MCF 10A (cell line): ENCODE measurements around the gene NELL2. TPM values are rescaled to one million over a fixed set of nuclear protein-coding genes. Genes with fewer than 3 reads are reported as not detected.

Experiments used
- BruUV-seq: library from RNA; stranded (reverse); fragments of 400-500 nt; replicated peaks from 2 replicates; lab custom pipeline; 2021; lab: Mats Ljungman, UMichigan
- CTCF ChIA-PET: fragments of 300-600 bp; sonication (Branson Sonifier 250); formaldehyde crosslinking; extraction: SDS; loops from one replicate; lab custom pipeline; 2021; ENCODE audit warnings: antibody characterized with exemption, inconsistent platforms; lab: Yijun Ruan, JAX
- POLR2A ChIA-PET: fragments of 300-600, 350-650 bp; sonication (Branson Sonifier 250); formaldehyde crosslinking; extraction: SDS; loops from one replicate; lab custom pipeline; 2020; ENCODE audit warnings: antibody characterized with exemption, inconsistent platforms; lab: Yijun Ruan, JAX
- DNase-seq: peaks from one replicate; pipeline ENCODE4 v3.0.0-alpha.2; 2018; ENCODE audit not compliant: unreplicated experiment
- H3K27ac Mint-ChIP-seq: one replicate; pipeline ENCODE4 v1.8.0; 2022; ENCODE audit warnings: mild to moderate bottlenecking, low read depth, mixed read lengths; ENCODE audit not compliant: unreplicated experiment
- H3K27me3 Mint-ChIP-seq: one replicate; pipeline ENCODE4 v1.8.0; 2022; ENCODE audit warnings: mixed read lengths; ENCODE audit not compliant: insufficient read depth, unreplicated experiment
- H3K36me3 Mint-ChIP-seq: one replicate; pipeline ENCODE4 v1.8.0; 2022; ENCODE audit warnings: mild to moderate bottlenecking, moderate library complexity, mixed read lengths; ENCODE audit not compliant: insufficient read depth, unreplicated experiment
- H3K4me1 Mint-ChIP-seq: one replicate; pipeline ENCODE4 v1.8.0; 2022; ENCODE audit warnings: mixed read lengths; ENCODE audit not compliant: insufficient read depth, unreplicated experiment
- H3K4me3 Mint-ChIP-seq: one replicate; pipeline ENCODE4 v1.8.0; 2022; ENCODE audit warnings: mild to moderate bottlenecking, moderate library complexity, mixed read lengths; ENCODE audit not compliant: unreplicated experiment
- H3K9me3 Mint-ChIP-seq: one replicate; pipeline ENCODE4 v1.8.0; 2022; ENCODE audit warnings: mixed read lengths; ENCODE audit not compliant: unreplicated experiment
- intact Hi-C: fragments of 100-400 bp; cut with micrococcal nuclease; formaldehyde crosslinking; loops from 2 replicates; pipeline ENCODE4 v1.14.1; 2022
- total RNA-seq: library from RNA; stranded (reverse); gene quantifications from 2 replicates; pipeline ENCODE4 v1.2.3, GENCODE V29; 2022
- TF ChIP-seq, protein P1 (sequence below): fragments of 200-600 bp; IDR thresholded peaks from one replicate; pipeline ENCODE4 v1.8.0; 2022; ENCODE audit warnings: antibody characterized with exemption, mild to moderate bottlenecking; ENCODE audit not compliant: unreplicated experiment

Gene NELL2
- total RNA-seq, 1 experiment from 2014 or later, result not detected

DNA sequence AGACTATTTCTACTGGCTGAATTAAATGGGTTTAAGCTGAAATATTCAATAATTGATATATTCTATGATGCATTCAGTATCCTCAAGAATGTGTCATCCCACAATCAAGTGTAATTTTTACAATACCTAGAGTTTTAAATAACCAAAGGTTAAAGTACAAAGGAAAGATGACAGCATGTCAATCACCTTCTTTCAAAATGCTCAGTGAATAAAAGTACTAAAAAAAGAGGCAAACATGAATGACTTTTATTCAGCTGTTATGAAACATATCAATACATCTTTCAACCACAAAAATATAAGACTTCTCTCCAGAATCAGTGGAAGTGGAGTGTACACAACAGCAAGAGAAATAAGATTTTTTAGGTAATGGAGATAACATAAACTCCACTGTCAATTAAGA lies 72.0 kb downstream of the NELL2 start:
- no peak for DNase-seq
- peaks cover 55% of the 10 kb centered on the region for H3K27me3 Mint-ChIP-seq
- TF ChIP-seq, protein P1, sequence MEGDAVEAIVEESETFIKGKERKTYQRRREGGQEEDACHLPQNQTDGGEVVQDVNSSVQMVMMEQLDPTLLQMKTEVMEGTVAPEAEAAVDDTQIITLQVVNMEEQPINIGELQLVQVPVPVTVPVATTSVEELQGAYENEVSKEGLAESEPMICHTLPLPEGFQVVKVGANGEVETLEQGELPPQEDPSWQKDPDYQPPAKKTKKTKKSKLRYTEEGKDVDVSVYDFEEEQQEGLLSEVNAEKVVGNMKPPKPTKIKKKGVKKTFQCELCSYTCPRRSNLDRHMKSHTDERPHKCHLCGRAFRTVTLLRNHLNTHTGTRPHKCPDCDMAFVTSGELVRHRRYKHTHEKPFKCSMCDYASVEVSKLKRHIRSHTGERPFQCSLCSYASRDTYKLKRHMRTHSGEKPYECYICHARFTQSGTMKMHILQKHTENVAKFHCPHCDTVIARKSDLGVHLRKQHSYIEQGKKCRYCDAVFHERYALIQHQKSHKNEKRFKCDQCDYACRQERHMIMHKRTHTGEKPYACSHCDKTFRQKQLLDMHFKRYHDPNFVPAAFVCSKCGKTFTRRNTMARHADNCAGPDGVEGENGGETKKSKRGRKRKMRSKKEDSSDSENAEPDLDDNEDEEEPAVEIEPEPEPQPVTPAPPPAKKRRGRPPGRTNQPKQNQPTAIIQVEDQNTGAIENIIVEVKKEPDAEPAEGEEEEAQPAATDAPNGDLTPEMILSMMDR, result no peak
- H3K9me3 Mint-ChIP-seq, result no peaks in the 10 kb centered on the region
- no peaks in the 10 kb centered on the region for H3K4me1 Mint-ChIP-seq
- H3K4me3 Mint-ChIP-seq, result no peak overlapping the region
- no peak overlapping the region for H3K27ac Mint-ChIP-seq
- no TSS peak for BruUV-seq
- H3K36me3 Mint-ChIP-seq, result no peaks in the 10 kb centered on the region
- intact Hi-C loops, result no loop called here
- ChIA-PET POLR2A (no interaction called here), CTCF (no interaction called here)

- no peak for DNase-seq
- Mint-ChIP-seq H3K27me3 (peaks cover 60% of the 10 kb centered on the region), H3K9me3 (no peaks in the 10 kb centered on the region), H3K4me1 (no peaks in the 10 kb centered on the region), H3K27ac (no peak overlapping the region), H3K36me3 (peaks cover 4% of the 10 kb centered on the region), H3K4me3 (no peak overlapping the region)
- ChIA-PET POLR2A (no interaction called here), CTCF (no interaction called here)
- TF ChIP-seq, protein P1, result no peak
- intact Hi-C loops, result no loop called here
- no TSS peak for BruUV-seq
These were observed 80.1 kb downstream of the NELL2 start for GRCh38 chr12:44795970-44796369.

DNA sequence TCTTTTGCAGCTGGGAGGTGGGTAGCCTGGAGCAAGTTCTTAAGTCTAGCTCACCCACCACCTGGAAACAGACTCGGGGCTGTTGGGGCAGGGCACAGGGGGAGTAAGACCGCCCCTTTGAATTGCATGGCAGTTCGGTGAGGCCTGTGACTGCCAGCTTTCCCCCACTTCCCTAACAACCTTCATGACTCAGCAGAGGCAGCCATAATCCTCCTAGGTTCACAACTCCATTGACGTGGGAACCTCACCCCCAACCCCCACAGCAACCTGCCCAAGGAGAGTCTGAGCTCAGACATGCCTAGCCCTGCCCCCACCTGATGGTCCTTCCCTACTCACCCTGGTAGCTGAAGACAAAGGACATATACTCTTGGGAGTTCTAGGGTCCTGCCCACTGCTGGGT lies 87.4 kb downstream of the NELL2 start:
- BruUV-seq, result no TSS peak
- no peak overlapping the region for H3K27ac Mint-ChIP-seq
- H3K4me3 Mint-ChIP-seq, result no peak overlapping the region
- peaks cover 4% of the 10 kb centered on the region for H3K36me3 Mint-ChIP-seq
- intact Hi-C loops, result no loop called here
- ChIA-PET POLR2A (interaction anchor here (0.6 kb wide), 1 partner anchor 572 kb away, joined by 3 read pairs; no protein-coding TSS in a partner anchor), CTCF (interaction anchor here (1.8 kb wide), 1 partner anchor 13 kb away, joined by 4 read pairs; no protein-coding TSS in a partner anchor)
- H3K27me3 Mint-ChIP-seq, result peaks cover 65% of the 10 kb centered on the region
- H3K9me3 Mint-ChIP-seq, result peaks cover 6% of the 10 kb centered on the region
- H3K4me1 Mint-ChIP-seq, result no peaks in the 10 kb centered on the region
- TF ChIP-seq, protein P1, result no peak
- DNase-seq, result no peak

DNA sequence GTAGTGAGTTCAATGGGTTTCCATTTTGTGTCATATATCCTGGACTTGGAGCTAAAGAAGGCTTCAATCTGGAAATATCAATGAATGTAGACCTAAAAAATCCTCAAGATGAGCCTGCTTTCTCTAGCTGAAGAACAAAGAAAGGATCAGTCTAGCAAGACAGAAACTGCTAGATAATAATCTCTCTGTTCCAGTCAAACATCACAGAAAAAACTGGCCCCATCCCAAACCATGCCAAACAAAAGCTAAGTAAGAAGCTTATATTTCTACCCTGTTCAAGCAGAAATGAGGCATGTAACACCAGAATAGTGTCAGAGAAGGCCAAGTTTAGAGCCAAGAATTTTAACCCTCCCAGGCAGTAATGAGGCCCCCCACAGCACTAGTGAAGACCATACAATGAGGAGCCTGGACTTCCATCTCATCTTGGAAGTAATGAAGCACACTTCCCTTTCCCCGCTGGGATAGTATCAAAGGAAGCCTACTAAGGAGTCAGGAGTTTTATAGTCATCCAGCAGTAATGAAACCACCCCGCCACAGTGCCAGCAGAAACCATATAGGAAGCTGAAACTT lies 95.8 kb downstream of the NELL2 start:
- intact Hi-C loops, result no loop called here
- no TSS peak for BruUV-seq
- ChIA-PET POLR2A (no interaction called here), CTCF (no interaction called here)
- Mint-ChIP-seq H3K27me3 (peaks cover 62% of the 10 kb centered on the region), H3K4me1 (no peaks in the 10 kb centered on the region), H3K27ac (no peak overlapping the region), H3K4me3 (no peak overlapping the region), H3K9me3 (peaks cover 6% of the 10 kb centered on the region), H3K36me3 (no peaks in the 10 kb centered on the region)
- no peak for DNase-seq
- TF ChIP-seq, protein P1, result no peak
